PC-3 (cell line): ENCODE data around the gene PDGFRA.

Source experiments
- EZH2 ChIP-seq: fragments of 300-600 bp; sonication (generic); IDR thresholded peaks from one replicate; pipeline ENCODE4 v1.6.1; 2017; ENCODE audit warnings: antibody characterized with exemption, mild to moderate bottlenecking, low read length; ENCODE audit not compliant: unreplicated experiment
- EZH2phosphoT487 ChIP-seq: fragments of 300-600 bp; sonication (generic); IDR thresholded peaks from 2 replicates; pipeline ENCODE4 v1.6.1; 2018; ENCODE audit warnings: mild to moderate bottlenecking, antibody characterized with exemption, low read length, borderline replicate concordance
- TF ChIP-seq, protein P1 (sequence below): fragments of 300-600 bp; sonication (generic); conservative IDR thresholded peaks from 2 replicates; pipeline ENCODE4 v1.5.1; 2017; ENCODE audit warnings: antibody characterized with exemption, low read depth, mild to moderate bottlenecking, low read length

DNA sequence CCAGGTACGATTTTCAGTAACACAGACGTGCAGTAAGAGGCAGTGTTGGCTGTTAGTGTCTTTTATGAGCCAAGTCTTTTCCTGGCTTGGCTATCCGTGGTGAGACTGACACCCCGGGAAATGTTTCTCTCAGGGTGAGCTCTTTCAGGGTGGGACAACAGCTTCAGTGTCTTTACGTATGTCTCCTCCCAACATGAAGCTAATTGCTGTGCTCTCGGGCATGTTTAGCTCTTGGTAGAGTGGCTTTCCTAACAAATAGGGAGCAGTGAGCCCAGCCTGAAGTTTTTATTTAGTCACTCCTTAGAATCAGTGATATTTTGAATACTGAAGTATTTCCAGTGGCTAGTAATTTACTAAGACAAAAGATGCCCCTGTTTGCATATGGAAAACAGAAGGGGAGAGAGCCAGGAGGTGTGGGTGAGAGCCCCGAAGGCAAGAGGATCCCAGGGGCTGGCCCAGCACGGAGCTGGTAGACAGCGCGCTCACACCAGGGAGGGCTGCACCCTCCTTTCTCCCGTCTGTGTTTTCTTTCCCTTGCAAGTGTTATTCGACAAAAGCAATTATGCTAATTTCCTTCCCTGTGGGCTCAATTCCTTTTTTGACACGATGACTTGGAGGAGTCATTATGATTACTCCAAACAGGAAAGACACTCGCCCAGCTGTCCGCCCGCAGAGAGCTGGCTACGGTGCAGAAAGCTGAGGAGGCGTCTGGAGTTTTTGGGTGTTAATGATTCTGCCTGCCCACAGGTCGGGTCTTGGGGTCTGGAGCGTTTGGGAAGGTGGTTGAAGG lies 47.7 kb downstream of the PDGFRA start:
- TF ChIP-seq, protein P1, sequence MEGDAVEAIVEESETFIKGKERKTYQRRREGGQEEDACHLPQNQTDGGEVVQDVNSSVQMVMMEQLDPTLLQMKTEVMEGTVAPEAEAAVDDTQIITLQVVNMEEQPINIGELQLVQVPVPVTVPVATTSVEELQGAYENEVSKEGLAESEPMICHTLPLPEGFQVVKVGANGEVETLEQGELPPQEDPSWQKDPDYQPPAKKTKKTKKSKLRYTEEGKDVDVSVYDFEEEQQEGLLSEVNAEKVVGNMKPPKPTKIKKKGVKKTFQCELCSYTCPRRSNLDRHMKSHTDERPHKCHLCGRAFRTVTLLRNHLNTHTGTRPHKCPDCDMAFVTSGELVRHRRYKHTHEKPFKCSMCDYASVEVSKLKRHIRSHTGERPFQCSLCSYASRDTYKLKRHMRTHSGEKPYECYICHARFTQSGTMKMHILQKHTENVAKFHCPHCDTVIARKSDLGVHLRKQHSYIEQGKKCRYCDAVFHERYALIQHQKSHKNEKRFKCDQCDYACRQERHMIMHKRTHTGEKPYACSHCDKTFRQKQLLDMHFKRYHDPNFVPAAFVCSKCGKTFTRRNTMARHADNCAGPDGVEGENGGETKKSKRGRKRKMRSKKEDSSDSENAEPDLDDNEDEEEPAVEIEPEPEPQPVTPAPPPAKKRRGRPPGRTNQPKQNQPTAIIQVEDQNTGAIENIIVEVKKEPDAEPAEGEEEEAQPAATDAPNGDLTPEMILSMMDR = no peak
- TF ChIP-seq EZH2phosphoT487 = no peak
- TF ChIP-seq EZH2 = no peak
